ENCODE data around the gene SPATA46. TPM values are rescaled to one million over a fixed set of nuclear protein-coding genes. Genes with fewer than 3 reads are reported as not detected.

Gene SPATA46
- total and polyA plus RNA-seq, 9 of the 15 experiments (the other 6 are each of a cell fraction or from before 2014, with no cell fraction given) = 0.04 to 0.11 TPM; not detected in 7

- no peak for TF ChIP-seq E4F1 (CRISPR knock-in tag; IDR thresholded peaks at IDR 0.05; ENCODE audit: borderline replicate concordance)
- TF ChIP-seq JUND (IDR thresholded peaks at IDR 0.05; ENCODE audit: borderline replicate concordance, low read depth, low read length) = no peak
- TF ChIP-seq JUND (tag; IDR thresholded peaks at IDR 0.05; ENCODE audit: borderline replicate concordance, low read depth, low read length) = no peak; the same call in 2 of the 3 replicates
- TF ChIP-seq XRCC5 (IDR thresholded peaks at IDR 0.05; ENCODE audit: low read depth, low read length) = no peak
- TF ChIP-seq CHAMP1 (IDR thresholded peaks at IDR 0.05) = no peak
- 0 out of 4 replicates have a peak, but pooled peaks of 1 of the 2 experiments have one; percentile 26 for TF ChIP-seq TRIM24 (IDR thresholded peaks at IDR 0.05)
- peak; percentile 59; the same call in 1 of the 2 replicates for TF ChIP-seq HMBOX1 (IDR thresholded peaks at IDR 0.05)
- TF ChIP-seq MNT (conservative IDR thresholded peaks at IDR 0.05) = no peak
- TF ChIP-seq MTA2 (IDR thresholded peaks at IDR 0.05; ENCODE audit: low read depth) = peak; percentile 21; the same call in 1 of the 2 replicates
- TF ChIP-seq CBFA2T2 (conservative IDR thresholded peaks at IDR 0.05) = peak; percentile 75
- TF ChIP-seq ZNF280A (IDR thresholded peaks at IDR 0.05; ENCODE audit: low read depth, partially characterized antibody) = no peak
- peak; percentile 85 for TF ChIP-seq ARID1B (IDR thresholded peaks at IDR 0.05)
- peak; percentile 61 for TF ChIP-seq SMARCE1 (IDR thresholded peaks at IDR 0.05)
- 0 out of 2 replicates have a peak, but pooled peaks have one; percentile 10 for TF ChIP-seq SOX6 (IDR thresholded peaks at IDR 0.05)
- TF ChIP-seq SMARCA4 (IDR thresholded peaks at IDR 0.05) = peak; percentile 74; the same call in 1 of the 2 replicates
- TF ChIP-seq XRCC3 (IDR thresholded peaks at IDR 0.05) = no peak
- no peak for TF ChIP-seq ZNF785 (CRISPR knock-in tag; IDR thresholded peaks at IDR 0.05)
- no peak for TF ChIP-seq RBM25 (IDR thresholded peaks at IDR 0.05; ENCODE audit: low read depth, low read length, severe bottlenecking)
Measured at GRCh38 chr1:162351246-162351842, 25.3 kb downstream of the SPATA46 start (continued).
